GM19438 (cell line): ENCODE results near the gene CDK5R1.

Experiments used
- ATAC-seq: cut with Tn5 transposase; IDR thresholded peaks from one replicate; pipeline ENCODE4 v1.9.1; 2021; ENCODE audit warnings: low read depth; ENCODE audit not compliant: unreplicated experiment

Gene CDK5R1

GRCh38 chr17:32491371-32492263, 4.8 kb downstream of the CDK5R1 start:
- ATAC-seq: no peak

- no peak for ATAC-seq
Measured at GRCh38 chr17:32492264-32492589, 5.4 kb downstream of the CDK5R1 start.

DNA sequence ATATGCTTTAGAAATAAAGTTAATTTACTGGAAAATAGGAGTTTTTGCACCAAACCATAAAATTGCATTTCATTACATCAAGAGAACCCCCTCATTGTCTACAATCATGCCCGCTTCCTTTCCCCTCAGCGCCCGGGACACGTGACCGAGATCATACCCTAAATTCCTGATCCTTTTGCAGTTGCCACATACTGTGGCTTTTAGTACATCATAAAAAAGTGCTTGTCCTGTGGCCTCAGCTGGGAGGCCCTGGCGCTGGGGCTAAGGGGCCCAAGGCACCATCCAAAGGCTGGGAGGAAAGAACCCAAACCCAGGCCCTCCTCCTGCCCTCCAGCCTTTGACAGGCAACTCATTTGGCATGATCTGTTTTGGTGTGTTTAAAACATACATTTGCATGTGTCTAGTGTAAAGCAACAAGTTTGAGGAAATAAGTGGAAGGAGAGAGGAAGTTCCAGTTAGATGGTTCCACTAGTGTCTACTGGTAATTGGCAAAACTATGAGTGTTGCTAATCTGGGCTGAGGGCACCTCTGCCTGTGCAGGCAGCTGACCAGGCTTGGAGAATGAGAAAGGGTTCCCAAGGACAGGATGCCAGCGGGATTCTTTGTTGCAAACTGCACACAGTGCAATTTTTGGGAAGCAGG, 6.0 kb downstream of the CDK5R1 start:
- no peak for ATAC-seq

DNA sequence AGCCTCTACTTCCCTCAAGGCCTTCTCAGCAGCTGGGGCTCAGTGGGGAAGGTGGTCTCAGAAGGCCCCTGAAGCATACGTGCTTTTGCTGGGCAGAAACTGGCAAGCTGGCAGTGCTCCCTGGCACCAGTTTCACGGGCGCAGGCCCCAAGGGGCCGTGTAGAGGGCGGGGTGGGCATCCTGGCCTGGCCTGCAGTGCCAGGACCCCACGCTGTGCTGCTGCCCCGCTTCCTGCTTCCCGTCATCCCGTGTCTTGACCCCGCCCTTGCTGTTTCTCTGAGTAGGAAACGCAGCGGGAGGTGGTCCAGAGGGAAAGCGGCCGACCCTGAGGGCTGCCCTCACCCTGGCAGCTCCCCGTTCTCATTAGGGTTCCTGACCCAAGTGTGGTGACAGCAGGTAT, 6.8 kb downstream of the CDK5R1 start:
- no peak for ATAC-seq

GRCh38 chr17:32493976-32494513, 7.3 kb downstream of the CDK5R1 start:
- no peak for ATAC-seq

- no peak for ATAC-seq
Measured at GRCh38 chr17:32494621-32495358, 8.0 kb downstream of the CDK5R1 start.

- no peak for ATAC-seq
Measured at GRCh38 chr17:32495359-32496231, 8.8 kb downstream of the CDK5R1 start.

DNA sequence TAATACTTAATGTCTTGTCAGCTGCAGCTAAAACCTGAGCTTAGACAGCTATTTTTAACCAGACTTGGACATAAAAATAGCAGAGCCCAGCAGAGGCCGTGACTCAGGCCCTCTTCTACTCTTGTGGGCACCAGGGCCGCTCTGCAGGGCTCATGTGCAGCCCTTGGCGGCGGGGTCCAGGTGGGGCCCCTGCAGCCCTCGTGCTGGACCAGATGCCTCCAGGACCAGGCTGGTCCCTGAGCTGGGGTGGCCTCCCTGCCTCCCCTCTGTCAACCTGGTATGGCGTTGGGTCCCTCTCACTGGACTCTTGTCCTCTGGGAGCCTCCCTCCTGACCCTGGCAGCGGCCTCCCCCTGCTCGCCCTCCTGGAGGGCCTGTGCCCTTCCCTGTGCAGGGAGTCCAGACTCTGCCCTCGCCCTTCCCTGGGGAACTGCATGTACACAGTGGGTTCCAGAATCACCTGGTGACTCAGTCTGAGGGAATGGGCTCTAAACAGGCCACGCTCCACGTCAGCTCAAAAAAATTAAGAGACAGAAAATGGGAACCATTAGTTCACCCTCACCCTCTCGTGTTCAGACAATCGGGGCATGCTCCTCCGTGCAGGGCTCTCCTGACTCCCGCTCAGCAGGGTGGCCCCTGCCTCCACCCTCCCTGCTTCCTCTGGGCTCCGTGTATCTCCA, 9.7 kb downstream of the CDK5R1 start:
- no peak for ATAC-seq

- no peak for ATAC-seq
Measured at GRCh38 chr17:32497431-32498205, 10.8 kb downstream of the CDK5R1 start.

- no peak for ATAC-seq
Measured at GRCh38 chr17:32498391-32498790, 11.6 kb downstream of the CDK5R1 start.

GRCh38 chr17:32502013-32502412, 15.2 kb downstream of the CDK5R1 start:
- no peak for ATAC-seq

DNA sequence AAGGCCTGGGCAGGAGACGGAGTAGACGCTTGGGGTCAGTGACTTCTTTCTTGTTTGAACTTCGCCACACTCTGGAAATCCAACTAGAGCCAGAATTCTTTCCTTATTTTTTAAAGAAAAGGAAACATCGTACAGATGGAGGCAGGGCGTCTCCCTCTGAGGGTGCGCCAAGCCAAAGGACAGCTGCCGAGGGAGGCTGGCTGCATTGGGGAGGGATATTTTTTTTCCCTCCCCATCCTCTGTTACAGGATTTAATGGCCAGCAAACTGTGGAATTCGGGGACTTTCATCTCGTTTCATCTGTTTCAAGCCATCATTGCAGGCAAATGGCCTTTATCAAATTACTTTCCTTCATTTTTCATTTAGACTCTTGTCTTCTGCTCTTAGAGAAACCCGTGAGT, 15.9 kb downstream of the CDK5R1 start:
- ATAC-seq: no peak

DNA sequence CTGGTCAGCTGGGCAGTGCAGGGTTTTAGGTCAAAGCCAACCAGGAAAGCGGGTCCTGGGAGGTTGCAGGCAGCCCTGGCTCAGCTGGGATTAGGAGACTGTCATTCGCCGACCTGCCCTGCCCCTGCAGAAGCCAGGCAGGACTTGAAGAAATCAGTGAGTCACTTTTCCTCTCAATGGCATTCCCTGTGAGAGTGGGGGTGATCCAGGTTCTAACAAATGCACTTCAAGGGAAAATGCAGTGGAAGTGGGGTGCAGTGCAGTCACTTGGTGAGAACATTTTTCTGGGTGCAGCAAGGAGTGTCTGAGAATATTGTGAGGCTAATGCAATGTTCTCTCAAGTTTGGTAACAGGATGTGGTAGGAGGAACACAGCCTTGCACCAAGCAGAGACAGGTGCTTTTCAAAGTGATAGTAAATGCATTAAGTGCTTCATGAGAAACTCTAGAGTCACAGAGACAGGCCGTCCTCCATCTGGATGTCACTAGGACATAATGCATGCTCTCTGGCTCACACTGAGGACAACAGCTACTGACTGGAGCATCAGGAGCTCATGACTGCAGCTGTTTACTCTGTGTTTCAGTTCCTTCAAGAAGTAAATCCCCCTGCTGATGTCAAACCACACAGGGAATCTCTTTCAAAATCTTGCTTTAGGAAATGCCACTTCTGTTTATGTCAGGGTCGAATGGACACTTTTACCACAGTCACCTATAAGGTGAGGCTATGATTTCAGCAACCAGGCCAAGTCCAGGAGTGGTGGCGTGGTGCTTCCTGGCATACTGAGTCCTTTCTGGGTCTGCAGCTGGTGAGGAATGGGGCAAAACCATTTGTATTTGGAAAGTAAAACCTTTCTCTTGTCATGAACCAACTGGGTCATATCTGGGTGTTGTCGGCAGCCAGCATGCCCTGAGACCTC, 16.7 kb downstream of the CDK5R1 start:
- peak; percentile 86 for ATAC-seq

DNA sequence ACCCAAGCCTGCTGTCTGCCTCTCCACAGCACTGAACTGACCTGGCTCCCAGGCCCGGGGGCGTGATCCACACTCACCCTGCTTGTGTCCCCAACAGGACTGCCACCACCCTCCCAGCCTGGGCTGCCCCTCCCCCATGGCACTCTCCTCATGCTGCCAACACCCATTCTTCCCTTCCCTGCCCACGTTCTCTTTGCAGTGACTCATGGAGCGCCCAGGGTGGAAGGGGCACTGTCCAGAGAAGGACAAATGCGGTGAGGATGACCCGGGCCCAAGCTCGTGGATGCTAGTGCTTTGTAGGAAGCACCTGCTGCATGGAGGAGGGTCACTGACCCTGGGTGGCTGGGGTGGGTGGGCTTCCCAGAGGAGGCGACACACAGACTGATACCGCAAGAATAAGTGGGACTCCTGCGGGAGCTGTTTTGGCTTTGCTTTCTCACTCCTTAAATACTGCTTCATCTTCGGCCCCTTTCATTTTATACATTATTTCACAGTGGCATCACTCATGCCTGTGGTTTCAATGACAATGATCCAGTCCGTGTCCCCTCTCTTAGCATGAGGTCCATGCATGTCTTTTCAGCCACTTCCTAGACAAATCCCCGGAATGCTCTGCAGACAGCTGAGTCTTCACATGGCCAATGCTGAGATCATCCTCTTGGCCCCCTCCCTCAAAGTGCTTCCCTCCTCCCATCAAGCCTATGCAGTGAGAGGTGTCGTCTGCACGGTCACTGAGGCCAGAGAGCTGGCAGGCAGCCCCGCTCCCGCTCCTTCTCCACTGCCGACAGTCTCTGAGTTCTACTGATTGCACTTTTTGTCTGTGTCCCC, 17.6 kb downstream of the CDK5R1 start:
- ATAC-seq: no peak

- ATAC-seq: no peak
Measured at GRCh38 chr17:32508926-32509325, 22.1 kb downstream of the CDK5R1 start.

GRCh38 chr17:32510466-32510865, 23.7 kb downstream of the CDK5R1 start:
- no peak for ATAC-seq

- no peak for ATAC-seq
Measured at GRCh38 chr17:32512328-32512727, 25.5 kb downstream of the CDK5R1 start.
